H9 (cell line): ENCODE results near the gene MINDY4. TPM values are rescaled to one million over a fixed set of nuclear protein-coding genes. Genes with fewer than 3 reads are reported as not detected.
A peak's percentile ranks its signal among the peaks of the same experiment; 100 is the strongest.

Source experiments
- DNase-seq: peaks from one replicate; pipeline ENCODE4 v3.0.0-alpha.2; 2017
- H2AFZ ChIP-seq: one replicate; pipeline ENCODE4 v1.6.1; 2013; ENCODE audit warnings: mild to moderate bottlenecking, low read length, control low read depth, moderate library complexity
- H2AK5ac ChIP-seq: 2 replicates; pipeline ENCODE4 v1.6.1; 2013; ENCODE audit warnings: low read length, control low read depth, mixed read lengths; ENCODE audit not compliant: insufficient read length
- H2BK120ac ChIP-seq: one replicate; pipeline ENCODE4 v1.6.1; 2013; ENCODE audit warnings: low read depth, mild to moderate bottlenecking, low read length, control low read depth, inconsistent platforms; ENCODE audit not compliant: poor library complexity, severe bottlenecking
- H2BK12ac ChIP-seq: 2 replicates; pipeline ENCODE4 v1.6.1; 2013; ENCODE audit warnings: low read length, control low read depth, mixed read lengths, low read depth; ENCODE audit not compliant: insufficient read length
- H2BK15ac ChIP-seq: 2 replicates; pipeline ENCODE4 v1.6.1; 2013; ENCODE audit warnings: low read depth, low read length, control low read depth
- H2BK20ac ChIP-seq: one replicate; pipeline ENCODE4 v1.6.1; 2013; ENCODE audit warnings: low read depth, mild to moderate bottlenecking, low read length, control low read depth, inconsistent platforms; ENCODE audit not compliant: poor library complexity, severe bottlenecking
- H2BK5ac ChIP-seq: 2 replicates; pipeline ENCODE4 v1.6.1; 2013; ENCODE audit warnings: low read length, control low read depth, mixed read lengths; ENCODE audit not compliant: insufficient read length
- H3K14ac ChIP-seq: 2 replicates; pipeline ENCODE4 v1.6.1; 2013; ENCODE audit warnings: low read length, control low read depth; ENCODE audit not compliant: insufficient read depth
- H3K18ac ChIP-seq: 2 replicates; pipeline ENCODE4 v1.6.1; 2013; ENCODE audit warnings: low read depth, mild to moderate bottlenecking, mixed read lengths, low read length, control low read depth; ENCODE audit not compliant: insufficient read length
- H3K23ac ChIP-seq: 2 replicates; pipeline ENCODE4 v1.6.1; 2013; ENCODE audit warnings: low read length, control low read depth, mixed read lengths, low read depth; ENCODE audit not compliant: insufficient read length
- H3K23me2 ChIP-seq: 2 replicates; pipeline ENCODE4 v1.6.1; 2013; ENCODE audit warnings: low read depth, mild to moderate bottlenecking, mixed read lengths, low read length, control low read depth; ENCODE audit not compliant: insufficient read length, poor library complexity, severe bottlenecking
- H3K27ac ChIP-seq: 2 replicates; pipeline ENCODE4 v1.5.1; 2013; ENCODE audit warnings: low read length, control low read depth, mixed read lengths, low read depth; ENCODE audit not compliant: insufficient read length
- H3K27me3 ChIP-seq: 2 replicates; pipeline ENCODE4 v1.6.1; 2013; ENCODE audit warnings: low read length, control low read depth, inconsistent platforms; ENCODE audit not compliant: insufficient read depth
- H3K4ac ChIP-seq: 2 replicates; pipeline ENCODE4 v1.6.1; 2013; ENCODE audit warnings: low read depth, mild to moderate bottlenecking, control low read depth, inconsistent platforms, low read length, moderate library complexity
- H3K4me1 ChIP-seq: 2 replicates; pipeline ENCODE4 v1.6.1; 2013; ENCODE audit warnings: low read length, control low read depth, inconsistent platforms; ENCODE audit not compliant: insufficient read depth
- H3K4me2 ChIP-seq: 2 replicates; pipeline ENCODE4 v1.6.1; 2013; ENCODE audit warnings: low read length, control low read depth, mixed read lengths; ENCODE audit not compliant: insufficient read length, insufficient read depth
- H3K56ac ChIP-seq: 2 replicates; pipeline ENCODE4 v1.6.1; 2013; ENCODE audit warnings: low read depth, mild to moderate bottlenecking, mixed read lengths, low read length, control low read depth; ENCODE audit not compliant: insufficient read length
- H3K79me1 ChIP-seq: 2 replicates; pipeline ENCODE4 v1.6.1; 2013; ENCODE audit warnings: low read depth, mild to moderate bottlenecking, moderate library complexity, low read length, control low read depth, inconsistent platforms; ENCODE audit not compliant: insufficient read depth, poor library complexity, severe bottlenecking
- H3K79me2 ChIP-seq: 2 replicates; pipeline ENCODE4 v1.6.1; 2013; ENCODE audit warnings: low read length, control low read depth, inconsistent platforms; ENCODE audit not compliant: insufficient read depth
- H3K9ac ChIP-seq: 2 replicates; pipeline ENCODE4 v1.6.1; 2013; ENCODE audit warnings: low read length, control low read depth, mixed read lengths; ENCODE audit not compliant: insufficient read length; ENCODE audit errors: extremely low read depth
- H3K9me3 ChIP-seq: one replicate; pipeline ENCODE4 v1.6.1; 2013; ENCODE audit warnings: low read depth, low read length, inconsistent platforms; ENCODE audit not compliant: control insufficient read depth
- H3T11ph ChIP-seq: one replicate; pipeline ENCODE4 v1.6.1; 2013; ENCODE audit warnings: mild to moderate bottlenecking, low read length, control low read depth, inconsistent platforms
- H4K20me1 ChIP-seq: one replicate; pipeline ENCODE4 v1.6.1; 2013; ENCODE audit not compliant: control insufficient read depth, insufficient read length, insufficient read depth
- H4K5ac ChIP-seq: 2 replicates; pipeline ENCODE4 v1.6.1; 2013; ENCODE audit warnings: low read depth, mild to moderate bottlenecking, mixed read lengths, low read length, control low read depth; ENCODE audit not compliant: insufficient read length
- H4K8ac ChIP-seq: replicated peaks from 2 replicates; pipeline ENCODE4 v1.6.1; 2013; ENCODE audit warnings: low read length, control low read depth, mixed read lengths, low read depth; ENCODE audit not compliant: insufficient read length
- H4K91ac ChIP-seq: 2 replicates; pipeline ENCODE4 v1.6.1; 2013; ENCODE audit warnings: low read depth, mild to moderate bottlenecking, moderate library complexity, mixed read lengths, low read length, control low read depth; ENCODE audit not compliant: insufficient read length
- H3K27ac Mint-ChIP-seq, 3 experiments: 2 replicates in 2 of 3; 3 replicates in 1 of 3; pipeline ENCODE4 v1.8.0; 2020 to 2021; ENCODE audit warnings: mixed read lengths in 3 of 3, mild to moderate bottlenecking in 1 of 3, moderate library complexity in 1 of 3
- H3K27me3 Mint-ChIP-seq: 2 replicates; pipeline ENCODE4 v1.8.0; 2021; ENCODE audit warnings: low read depth, mild to moderate bottlenecking, moderate library complexity, mixed read lengths
- H3K36me3 Mint-ChIP-seq, 3 experiments: 2 replicates in 2 of 3; 3 replicates in 1 of 3; pipeline ENCODE4 v1.8.0; 2020 to 2021; ENCODE audit warnings: low read depth in 3 of 3, mixed read lengths in 3 of 3; ENCODE audit not compliant: insufficient read depth in 1 of 3
- H3K4me1 Mint-ChIP-seq, 2 experiments: 2 replicates each; pipeline ENCODE4 v1.8.0; 2020; ENCODE audit warnings: mixed read lengths in 2 of 2
- H3K4me3 Mint-ChIP-seq, 2 experiments: 2 replicates in 1 of 2; 3 replicates in 1 of 2; pipeline ENCODE4 v1.8.0; 2020 to 2021; ENCODE audit warnings: mild to moderate bottlenecking in 2 of 2, mixed read lengths in 2 of 2, moderate library complexity in 1 of 2
- H3K9me3 Mint-ChIP-seq, 2 experiments: 2 replicates in 1 of 2; 3 replicates in 1 of 2; pipeline ENCODE4 v1.8.0; 2020; ENCODE audit warnings: mild to moderate bottlenecking in 2 of 2, mixed read lengths in 2 of 2, moderate library complexity in 1 of 2
- CTCF ChIP-seq: fragments of 200-600 bp; sonication (generic); conservative IDR thresholded peaks from 3 replicates; pipeline ENCODE4 v1.8.0; 2021; ENCODE audit warnings: antibody characterized with exemption, mild to moderate bottlenecking
- WGBS: extraction: QIAGEN DNeasy Blood & Tissue Kit; methylation state at CpG from one replicate; pipeline ENCODE4 v1.1.7; 2013; ENCODE audit warnings: missing lambda C conversion rate, low lambda C conversion rate, mixed read lengths; ENCODE audit not compliant: insufficient read length; ENCODE audit errors: extremely low coverage; 5-methylcytosine and 5-hydroxymethylcytosine counted together
- total RNA-seq: library from RNA; stranded (reverse); gene quantifications from 2 replicates; pipeline ENCODE4 v1.2.1, GENCODE V29; 2021

Gene MINDY4
- total RNA-seq, 1 experiment from 2014 or later = 3.1 TPM

GRCh38 chr7:30916255-30916654 lies 145.0 kb downstream of the MINDY4 start:
- TF ChIP-seq CTCF = no peak
- H4K8ac ChIP-seq = no peak overlapping the region
- no peaks in the 10 kb centered on the region for H3K9me3 ChIP-seq
- H3K27ac ChIP-seq = no peak overlapping the region
- no peak overlapping the region for H2AFZ ChIP-seq
- no peaks in the 10 kb centered on the region for H4K20me1 ChIP-seq
- no peaks in the 10 kb centered on the region for H3K79me1 ChIP-seq
- peaks cover 11 to 39% of the 10 kb centered on the region in 2 experiments for H3K4me1 Mint-ChIP-seq
- no peak overlapping the region for H4K5ac ChIP-seq
- H3K18ac ChIP-seq = no peak overlapping the region
- no peak overlapping the region for H2BK15ac ChIP-seq
- H3K4me3 Mint-ChIP-seq = no peak overlapping the region
- no peak overlapping the region for H2BK12ac ChIP-seq
- H2AK5ac ChIP-seq = no peak overlapping the region
- H3K23me2 ChIP-seq = no peaks in the 10 kb centered on the region
- H3K27me3 ChIP-seq = no peaks in the 10 kb centered on the region
- no peak overlapping the region for H4K91ac ChIP-seq
- no peak overlapping the region for H2BK5ac ChIP-seq
- H3K4ac ChIP-seq = no peak overlapping the region
- peaks cover 6% of the 10 kb centered on the region for H3K27me3 Mint-ChIP-seq
- no peak overlapping the region for H3T11ph ChIP-seq
- H3K14ac ChIP-seq = no peak overlapping the region
- H3K9ac ChIP-seq = no peak overlapping the region
- H3K23ac ChIP-seq = no peak overlapping the region
- H3K9me3 Mint-ChIP-seq = no peaks in the 10 kb centered on the region
- H3K4me1 ChIP-seq = no peaks in the 10 kb centered on the region
- H3K4me2 ChIP-seq = no peak overlapping the region
- H3K27ac Mint-ChIP-seq = peak overlapping the region in 1 of 3 experiments; percentile 36; a peak in 3 of 7 replicates
- DNase-seq = no peak
- WGBS = no CpG with 5 or more reads among the region's 3 CpGs
- H3K36me3 Mint-ChIP-seq = no peaks in the 10 kb centered on the region
- no peak overlapping the region for H3K56ac ChIP-seq
- no peaks in the 10 kb centered on the region for H3K79me2 ChIP-seq
- no peak overlapping the region for H2BK120ac ChIP-seq
- no peak overlapping the region for H2BK20ac ChIP-seq
